HG03039 (cell line): ENCODE results near the gene SYDE1.

Source experiments
- ATAC-seq: cut with Tn5 transposase; IDR thresholded peaks from one replicate; pipeline ENCODE4 v1.9.1; 2021; ENCODE audit warnings: mild to moderate bottlenecking, moderate library complexity; ENCODE audit not compliant: unreplicated experiment

SYDE1 gene

DNA sequence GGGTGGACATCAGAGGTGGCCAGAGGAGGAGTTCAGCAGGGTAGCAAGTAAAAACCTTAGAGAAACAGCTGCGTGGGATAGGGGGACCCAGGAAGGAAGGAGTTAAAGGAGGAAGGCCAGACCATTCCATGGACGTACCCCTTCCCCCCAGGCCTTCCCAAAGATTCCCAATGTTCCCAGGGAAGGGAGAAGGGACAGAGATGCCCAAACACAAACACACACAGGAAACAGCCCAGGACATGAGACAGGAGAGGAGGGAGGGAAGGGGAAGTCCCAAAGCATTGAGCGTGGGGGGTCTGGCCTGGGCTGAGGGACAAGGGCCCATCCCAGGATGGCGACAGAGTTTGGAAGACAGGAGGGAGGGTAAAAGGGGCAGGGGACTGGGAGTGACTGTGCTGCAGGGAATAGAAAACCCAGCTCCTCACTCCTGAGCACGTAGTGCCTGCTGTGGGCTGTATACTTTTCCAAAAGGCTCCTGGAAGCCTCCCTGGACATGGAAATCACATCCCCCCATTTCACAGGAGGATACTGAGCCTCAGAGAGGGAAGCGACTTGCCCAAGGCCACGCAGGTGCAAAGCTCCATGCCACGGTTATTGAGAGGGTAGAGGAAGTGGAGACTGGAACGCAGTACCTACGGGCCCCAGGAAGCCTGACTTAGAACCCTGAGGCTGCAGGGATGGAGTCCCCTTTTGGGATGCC, 1.1 kb downstream of the SYDE1 start:
- no peak for ATAC-seq

DNA sequence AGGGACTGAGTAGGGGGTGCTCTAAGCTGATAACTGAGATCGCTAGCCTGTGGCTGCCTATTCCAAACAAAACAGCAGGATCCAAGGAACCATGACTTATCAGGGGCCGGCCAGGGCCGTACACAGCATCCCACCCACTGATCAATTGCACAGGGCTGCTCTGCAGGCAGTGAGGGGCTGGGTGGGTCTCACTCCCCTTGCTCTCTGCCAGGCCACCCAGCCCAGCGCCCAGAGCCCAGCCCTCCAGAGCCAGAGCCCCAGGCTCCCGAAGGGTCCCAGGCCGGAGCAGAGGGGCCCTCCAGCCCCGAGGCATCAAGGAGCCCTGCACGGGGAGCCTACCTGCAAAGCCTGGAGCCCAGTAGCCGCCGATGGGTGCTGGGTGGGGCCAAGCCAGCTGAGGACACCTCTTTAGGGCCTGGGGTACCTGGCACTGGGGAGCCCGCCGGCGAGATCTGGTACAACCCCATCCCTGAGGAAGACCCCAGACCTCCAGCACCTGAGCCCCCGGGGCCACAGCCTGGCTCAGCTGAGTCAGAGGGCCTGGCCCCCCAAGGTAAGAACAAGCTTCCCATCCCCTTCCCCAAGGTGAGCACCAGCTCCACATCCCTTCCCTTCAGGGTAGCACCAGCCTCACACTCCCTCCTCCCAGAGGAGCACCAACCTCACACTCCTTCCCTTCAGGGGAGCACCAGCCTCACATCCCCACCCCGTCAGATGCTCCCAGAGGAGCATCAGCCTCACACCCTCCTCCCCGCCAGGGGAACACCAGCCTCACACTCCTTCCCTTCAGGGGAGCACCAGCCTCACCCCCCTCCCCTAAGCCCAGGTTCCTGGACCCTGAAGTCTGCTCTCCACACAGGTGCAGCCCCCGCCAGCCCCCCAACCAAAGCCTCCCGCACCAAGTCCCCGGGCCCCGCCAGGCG, 1.9 kb downstream of the SYDE1 start:
- no peak for ATAC-seq

DNA sequence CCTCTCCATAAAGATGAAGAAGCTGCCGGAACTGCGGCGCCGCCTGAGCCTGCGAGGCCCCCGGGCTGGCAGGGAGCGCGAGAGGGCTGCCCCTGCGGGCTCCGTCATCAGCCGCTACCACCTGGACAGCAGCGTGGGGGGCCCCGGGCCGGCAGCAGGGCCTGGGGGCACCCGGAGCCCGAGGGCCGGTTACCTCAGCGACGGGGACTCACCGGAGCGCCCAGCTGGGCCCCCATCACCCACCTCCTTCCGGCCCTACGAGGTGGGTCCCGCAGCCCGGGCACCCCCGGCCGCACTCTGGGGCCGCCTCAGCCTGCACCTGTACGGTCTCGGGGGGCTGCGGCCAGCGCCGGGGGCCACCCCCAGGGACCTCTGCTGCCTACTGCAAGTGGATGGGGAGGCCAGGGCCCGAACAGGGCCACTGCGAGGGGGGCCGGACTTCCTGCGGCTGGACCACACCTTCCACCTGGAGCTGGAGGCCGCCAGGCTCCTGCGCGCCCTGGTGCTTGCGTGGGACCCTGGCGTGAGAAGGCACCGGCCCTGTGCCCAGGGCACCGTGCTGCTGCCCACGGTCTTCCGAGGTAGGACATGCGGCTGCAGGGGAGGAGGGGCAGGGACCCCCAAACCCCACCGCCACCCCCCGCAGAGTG, 2.7 kb downstream of the SYDE1 start:
- ATAC-seq: no peak

DNA sequence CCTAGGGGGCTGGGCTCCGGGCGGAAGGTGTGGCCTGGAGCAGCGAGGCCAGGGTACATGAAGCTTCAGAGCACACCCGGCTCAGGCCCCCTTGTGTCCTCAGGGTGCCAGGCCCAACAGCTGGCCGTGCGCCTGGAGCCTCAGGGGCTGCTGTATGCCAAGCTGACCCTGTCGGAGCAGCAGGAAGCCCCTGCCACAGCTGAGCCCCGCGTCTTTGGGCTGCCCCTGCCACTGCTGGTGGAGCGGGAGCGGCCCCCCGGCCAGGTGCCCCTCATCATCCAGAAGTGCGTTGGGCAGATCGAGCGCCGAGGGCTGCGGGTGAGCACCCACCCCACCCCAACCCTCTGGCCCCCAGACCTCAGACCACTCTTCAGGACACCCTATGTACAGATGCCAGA, 3.2 kb downstream of the SYDE1 start:
- no peak for ATAC-seq

DNA sequence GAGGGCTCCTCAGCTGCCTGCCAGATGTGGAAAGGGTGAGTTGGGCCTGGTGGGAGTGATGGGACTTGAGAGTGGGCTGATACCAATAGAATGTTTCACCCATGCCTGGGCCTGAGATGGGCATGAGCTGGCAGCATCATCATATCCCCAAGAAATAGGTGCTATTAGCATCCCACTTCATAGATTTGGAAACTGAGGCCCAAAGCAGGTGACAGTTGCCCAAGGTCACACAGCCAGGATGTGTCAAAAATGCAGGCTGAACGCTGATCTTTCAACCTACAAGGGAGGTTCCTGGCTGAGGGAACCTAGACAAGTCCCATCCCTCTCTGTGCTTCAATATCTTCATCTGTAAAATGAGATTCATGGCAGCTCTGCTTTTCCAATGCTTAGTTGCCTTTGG, 4.6 kb downstream of the SYDE1 start:
- no peak for ATAC-seq

DNA sequence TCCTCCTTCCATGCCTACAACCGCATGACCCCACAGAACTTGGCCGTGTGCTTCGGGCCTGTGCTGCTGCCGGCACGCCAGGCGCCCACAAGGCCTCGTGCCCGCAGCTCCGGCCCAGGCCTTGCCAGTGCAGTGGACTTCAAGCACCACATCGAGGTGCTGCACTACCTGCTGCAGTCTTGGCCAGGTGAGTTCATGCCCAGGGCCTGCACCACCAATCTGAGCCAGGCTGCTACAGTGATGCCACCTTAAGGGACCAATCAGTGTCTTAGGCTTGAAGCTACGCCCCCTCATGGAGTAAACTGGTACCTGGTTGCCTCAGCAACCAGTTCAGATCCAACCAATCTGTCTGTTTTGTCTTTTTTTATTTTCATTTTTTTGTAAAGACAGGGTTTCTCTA, 5.2 kb downstream of the SYDE1 start:
- no peak for ATAC-seq

DNA sequence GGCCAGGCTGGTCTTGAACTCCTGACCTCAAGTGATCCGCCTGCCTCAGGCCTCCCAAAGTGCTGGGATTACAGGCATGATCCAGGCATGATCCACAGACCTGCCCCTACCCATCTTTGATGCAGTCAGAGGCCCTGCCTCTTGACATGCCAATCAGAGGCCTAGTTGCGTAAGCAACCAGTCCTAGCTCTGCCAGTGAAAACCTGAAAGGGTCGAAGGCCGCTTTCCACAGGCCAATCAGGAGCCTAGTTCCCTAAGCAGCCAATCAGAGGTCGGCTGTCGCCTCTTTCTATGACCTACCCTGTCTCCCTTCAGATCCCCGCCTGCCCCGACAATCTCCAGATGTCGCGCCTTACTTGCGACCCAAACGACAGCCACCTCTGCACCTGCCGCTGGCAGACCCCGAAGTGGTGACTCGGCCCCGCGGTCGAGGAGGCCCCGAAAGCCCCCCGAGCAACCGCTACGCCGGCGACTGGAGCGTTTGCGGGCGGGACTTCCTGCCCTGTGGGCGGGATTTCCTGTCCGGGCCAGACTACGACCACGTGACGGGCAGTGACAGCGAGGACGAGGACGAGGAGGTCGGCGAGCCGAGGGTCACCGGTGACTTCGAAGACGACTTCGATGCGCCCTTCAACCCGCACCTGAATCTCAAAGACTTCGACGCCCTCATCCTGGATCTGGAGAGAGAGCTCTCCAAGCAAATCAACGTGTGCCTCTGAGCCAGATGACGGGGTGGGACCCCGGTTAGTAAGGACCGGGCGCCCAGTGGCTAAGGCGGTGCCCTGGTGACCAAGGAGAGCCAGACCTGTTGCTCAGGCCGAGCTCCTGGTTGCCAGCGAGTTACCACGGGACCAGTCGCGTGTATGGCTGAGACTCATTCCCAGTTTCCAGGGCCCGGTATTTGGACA, 6.3 kb downstream of the SYDE1 start:
- no peak for ATAC-seq

DNA sequence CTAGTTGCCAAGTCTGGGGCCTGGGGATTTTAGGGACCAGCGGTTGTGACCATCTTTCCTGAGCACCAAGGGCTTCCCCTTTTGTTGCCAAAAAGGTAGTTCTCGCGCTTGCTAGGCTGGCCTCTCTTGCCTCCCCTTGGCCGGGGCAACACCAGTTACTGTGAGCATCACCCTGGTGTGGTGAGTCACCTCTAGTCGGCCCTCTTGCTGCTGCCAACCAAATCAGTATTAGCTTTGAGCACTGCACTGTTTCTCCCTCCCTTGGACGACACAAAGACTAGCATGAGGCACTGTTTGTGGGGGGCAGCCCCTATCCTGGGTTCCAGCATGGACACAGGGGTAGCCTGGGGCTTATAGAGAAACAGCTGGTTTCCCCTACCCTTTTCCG, 6.9 kb downstream of the SYDE1 start:
- ATAC-seq: no peak

DNA sequence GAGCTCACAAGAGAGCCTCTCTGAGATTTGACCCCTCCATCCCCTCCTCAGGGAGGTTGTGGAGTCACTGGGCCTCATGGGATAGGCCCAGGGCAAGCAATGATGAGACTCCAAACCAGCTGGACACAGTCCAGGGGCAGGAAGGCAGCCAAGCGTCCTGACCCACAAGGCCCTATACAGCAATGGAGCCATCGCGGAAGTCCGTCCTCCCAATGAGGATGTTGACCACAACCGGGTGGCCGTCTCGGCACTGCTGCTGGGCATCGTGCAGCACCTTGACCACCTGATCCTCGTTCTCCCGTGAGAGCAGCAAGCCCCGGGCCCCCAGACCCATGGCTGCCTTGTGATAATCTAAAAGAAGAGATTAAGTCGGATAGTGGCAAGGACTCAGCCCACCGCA, 7.9 kb downstream of the SYDE1 start:
- no peak for ATAC-seq

DNA sequence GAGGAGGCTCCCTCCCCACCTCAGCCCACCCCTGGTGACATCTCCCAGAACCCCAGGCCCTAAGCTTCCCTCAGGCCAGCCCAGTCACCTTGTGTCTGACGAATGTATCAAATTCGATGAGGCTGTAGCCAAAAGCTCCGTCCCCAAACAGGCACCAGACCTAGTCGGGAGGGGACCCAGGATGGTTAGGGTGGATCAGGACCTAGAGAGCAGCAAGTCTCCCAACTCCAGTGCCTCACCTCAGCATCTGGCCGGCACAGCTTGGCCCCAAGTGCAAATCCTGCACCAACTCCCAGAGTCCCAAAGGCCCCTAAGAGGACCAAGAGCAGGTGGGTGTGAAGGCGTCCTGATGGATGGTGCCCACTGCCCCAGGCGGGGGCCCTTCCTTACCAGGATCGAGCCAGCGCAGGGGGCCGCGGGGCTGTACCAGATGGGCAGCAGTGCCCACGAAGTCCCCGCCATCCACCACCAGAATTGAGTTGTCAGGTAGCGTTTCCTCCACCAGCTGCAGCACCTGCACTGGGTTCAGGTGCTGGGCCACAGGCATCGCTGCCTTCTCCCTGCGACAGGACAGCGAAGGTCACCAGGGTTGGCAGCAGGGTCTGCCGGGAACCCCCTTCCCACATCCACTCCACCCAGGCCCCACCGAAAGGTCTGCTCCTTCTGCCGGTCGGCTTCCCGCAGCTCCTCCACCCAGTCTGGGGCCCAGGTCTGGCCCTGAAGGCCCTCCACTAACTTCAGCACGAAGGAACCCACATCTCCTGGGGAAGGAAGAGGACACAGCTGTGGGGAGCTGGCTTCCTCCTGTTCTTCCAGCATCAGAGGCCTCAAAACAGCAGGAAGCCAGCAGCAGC, 8.8 kb downstream of the SYDE1 start:
- ATAC-seq: no peak

DNA sequence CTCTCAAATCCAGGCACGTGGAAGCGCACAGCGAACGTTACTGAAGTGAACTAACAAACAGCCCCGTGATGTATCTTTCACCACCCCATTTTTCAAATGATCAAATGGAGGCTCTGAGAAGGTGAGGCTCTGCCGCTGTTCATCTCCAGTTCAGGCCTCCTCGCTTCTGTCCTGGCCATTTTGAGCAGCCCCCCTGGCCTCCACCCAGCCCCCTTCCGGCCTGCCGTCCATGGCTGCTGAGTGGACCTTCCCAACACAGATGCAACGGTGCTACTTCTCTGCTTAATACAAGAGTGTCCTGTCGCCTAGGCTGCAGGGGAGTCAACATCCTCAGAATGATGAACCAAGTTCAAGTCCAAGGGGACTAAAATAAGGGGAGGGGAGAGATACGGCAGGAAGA, 9.7 kb downstream of the SYDE1 start:
- ATAC-seq: no peak

DNA sequence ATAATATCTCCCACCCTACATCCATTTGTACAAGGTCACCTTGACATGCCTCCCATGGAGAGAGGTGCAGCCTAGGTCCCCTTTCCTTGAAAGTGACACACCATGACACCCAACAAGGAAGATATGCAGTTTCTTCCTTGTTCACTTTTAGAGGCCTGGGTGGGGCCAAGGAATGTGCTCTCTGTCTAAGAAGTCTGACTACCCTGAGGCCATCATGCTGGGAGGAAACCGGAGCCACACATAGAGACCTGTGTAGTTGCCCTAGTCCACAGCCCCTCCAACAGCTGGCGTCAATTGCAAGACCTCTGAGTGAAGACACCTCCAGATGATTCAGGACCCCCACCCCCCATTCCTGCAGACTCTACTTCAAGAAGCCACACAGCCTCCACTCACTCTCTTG, 11.0 kb downstream of the SYDE1 start:
- ATAC-seq: no peak

DNA sequence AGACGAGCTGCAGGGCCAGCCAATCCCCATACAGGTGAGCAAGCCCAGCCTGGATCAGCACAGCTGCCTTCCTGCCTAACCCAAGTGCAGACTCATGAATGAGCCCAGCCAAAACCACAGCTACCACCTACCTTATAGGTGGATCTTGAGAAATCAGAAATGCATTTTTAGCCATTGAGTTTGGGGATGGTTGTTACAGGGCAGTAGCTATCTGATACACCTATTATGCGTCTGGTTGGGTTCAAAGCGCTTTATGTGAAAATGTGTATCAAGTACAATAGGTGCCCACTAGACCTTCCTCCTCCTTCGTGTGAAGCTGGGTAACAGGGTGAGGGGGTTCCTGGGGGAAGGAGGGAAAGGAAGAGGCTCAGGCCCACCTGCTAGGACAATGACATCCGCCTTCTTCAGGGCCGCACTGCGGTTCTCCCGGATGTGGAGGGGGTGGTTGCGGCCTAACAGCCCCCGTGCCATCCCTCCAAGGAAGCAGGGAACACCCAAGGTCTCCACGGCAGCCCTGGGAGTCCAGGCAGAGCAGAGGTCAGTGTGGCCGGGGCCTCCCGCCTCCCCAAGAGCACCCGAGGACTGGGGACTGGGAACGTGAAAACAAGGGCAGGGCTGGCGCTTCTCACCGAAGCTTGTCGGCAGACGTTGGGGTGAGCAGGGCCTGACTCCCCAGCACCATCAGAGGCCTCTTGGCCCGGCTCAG, 11.7 kb downstream of the SYDE1 start:
- no peak for ATAC-seq

DNA sequence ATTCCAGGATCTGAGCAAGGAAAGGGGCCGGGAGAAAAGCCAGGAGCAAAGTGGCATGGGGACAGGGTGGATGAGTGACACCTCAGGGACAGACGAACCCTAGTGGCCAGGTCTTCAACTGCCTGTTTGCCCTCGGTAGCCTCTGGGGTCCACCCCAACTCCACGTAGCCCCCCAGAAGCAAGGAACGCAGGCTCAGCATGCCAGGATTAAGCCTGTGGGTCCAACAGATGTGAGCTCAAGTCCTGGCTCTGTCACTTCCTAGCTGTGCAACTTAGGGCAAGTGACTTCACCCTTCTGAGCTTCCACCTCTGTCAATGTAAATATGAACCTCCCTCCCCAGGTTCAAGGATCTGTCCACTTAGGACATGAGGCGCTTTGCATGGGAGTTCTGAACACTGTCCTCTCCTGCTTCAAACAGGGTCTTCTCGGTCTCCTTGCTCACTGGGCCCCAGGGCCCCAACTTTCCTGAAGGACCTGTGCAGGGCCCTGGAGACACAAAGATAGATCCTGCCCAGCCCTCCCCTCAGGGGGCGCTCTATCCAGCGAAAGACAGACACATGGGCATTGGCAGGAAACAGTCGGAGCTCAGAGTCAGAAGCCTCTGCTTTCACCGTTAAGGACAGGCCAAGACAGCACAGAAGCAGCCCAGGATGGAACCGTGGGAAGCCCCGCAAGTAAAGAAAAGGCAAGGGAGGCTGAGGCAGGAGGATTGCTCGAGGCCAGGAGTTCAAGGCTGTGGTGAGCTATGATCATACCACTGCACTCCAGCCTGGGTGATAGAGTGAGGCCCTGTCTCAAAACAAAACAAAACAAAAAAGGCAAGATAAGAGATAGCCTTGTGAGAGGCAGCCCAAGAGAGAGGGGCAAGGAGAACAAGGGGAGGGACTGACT, 13.2 kb downstream of the SYDE1 start:
- no peak for ATAC-seq

DNA sequence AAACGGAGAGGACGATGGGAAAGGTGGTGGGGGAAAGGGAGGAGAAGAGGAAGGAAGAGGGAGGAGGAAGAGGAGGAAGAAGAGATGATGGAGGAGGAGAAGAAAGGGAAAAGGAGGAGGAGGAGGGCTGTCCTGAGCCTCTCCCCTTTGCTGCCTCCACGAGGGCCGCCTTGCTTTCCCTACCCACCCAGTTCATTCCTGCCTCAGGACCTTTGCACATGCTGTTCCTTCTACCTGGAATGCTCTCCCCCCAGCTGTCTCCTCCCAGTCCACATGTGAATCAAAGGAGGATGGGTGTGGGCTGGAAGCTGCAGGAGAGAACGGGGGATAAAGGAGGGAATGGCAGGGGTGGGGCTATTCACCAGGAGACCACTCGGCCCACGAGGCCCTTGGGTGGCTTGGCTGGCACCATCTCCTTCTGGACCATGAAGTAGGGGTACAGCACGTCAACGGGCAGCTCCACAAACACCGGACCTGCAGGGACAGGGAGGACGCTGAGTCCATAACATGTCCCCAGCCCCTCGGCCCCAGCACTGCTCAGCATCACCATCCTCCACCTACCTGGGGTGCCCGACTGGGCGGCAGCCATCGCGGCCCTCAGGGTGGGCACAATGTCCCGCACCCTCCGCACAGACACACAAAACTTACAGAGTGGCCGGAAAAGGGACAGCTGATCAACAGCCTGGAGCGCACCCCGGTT, 15.3 kb downstream of the SYDE1 start:
- no peak for ATAC-seq

DNA sequence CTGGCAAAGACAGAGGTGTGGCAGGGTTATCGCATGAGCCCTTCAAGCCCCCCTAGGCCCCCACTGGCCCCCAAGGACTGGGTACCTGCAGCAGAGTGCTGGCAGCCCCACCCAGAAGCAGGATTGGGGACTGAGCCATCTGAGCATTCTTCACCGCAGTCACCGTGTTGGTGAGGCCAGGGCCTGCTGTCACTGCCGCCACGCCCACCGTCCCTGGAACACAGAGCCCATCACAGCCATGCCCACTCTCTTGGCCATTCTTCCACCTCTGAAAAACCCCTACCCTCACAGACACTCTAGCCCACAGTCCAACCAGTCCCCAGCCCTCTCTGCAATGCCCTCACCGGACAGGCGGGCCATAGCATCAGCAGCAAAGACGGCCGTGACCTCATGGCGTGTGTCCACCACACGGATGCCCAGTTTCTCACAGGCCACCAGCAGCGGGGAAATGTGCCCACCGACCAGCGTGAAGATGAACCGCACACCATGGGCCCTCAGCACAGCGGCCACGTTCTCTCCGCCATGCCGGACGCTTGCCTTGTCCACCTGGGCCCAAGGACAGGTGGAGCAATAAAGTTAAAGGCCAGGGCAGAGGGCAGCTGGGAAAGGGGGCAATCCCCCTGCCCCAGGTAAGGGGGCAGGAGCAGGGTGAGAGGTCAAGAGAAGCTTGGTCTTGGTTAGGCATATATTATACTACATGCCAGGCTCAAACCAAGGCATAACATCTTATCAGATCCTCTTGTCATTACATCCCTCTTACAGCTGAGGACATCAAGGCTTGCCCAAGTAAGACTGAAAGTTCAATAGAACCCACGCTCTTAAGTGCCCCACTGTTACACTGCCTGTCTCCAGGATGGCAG, 16.1 kb downstream of the SYDE1 start:
- ATAC-seq: no peak

DNA sequence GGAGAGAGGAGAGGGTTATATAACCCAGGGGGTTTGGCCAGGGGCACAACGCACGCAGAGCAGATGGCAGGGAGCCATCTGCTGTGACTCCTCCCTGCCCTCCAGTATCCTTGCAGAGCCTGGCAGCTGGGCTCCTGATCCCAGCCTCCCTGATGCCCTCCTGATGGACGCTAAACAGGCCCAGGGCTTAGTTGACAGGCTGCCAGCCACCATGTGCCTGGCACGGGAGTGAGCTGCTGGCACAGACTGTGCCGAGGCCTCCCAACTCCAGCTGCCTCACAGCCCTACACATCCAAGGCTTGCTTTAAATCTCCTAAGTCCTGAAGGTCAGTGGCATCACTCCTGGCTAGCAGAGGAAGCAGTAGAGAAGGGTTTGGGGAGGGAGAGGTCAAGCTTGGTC, 16.7 kb downstream of the SYDE1 start:
- no peak for ATAC-seq
